Activated CD4-positive, alpha-beta memory T cell treated with anti-CD3 and anti-CD28 coated beads, Interleukin-2, amount 10 ng/mL, durations not matched to agents 7 days and 5 days (primary cell): ENCODE measurements around the gene FOXN1. TPM values are rescaled to one million over a fixed set of nuclear protein-coding genes. Genes with fewer than 3 reads are reported as not detected.
A peak's percentile ranks its signal among the peaks of the same experiment; 100 is the strongest.
"Not testable (repeated sequence)": the region's sequence is repeated elsewhere in the genome, so short reads cannot be mapped to it uniquely, and the experiment has no call there.

ENCODE experiments used
- CTCF ChIA-PET: fragments of 350-600 bp; sonication (Branson Sonifier 250); formaldehyde crosslinking; loops from one replicate; lab custom pipeline; 2021; ENCODE audit warnings: antibody characterized with exemption, inconsistent platforms; lab: Charles Lee
- POLR2A ChIA-PET: fragments of 350-600 bp; sonication (Branson Sonifier 250); formaldehyde crosslinking; loops from one replicate; lab custom pipeline; 2021; ENCODE audit warnings: antibody characterized with exemption; lab: Charles Lee
- DNase-seq: peaks from one replicate; pipeline ENCODE4 v3.0.0-alpha.2; 2020
- H3K27ac Mint-ChIP-seq: one replicate; pipeline ENCODE4 v1.8.0; 2021; ENCODE audit warnings: mild to moderate bottlenecking, mixed read lengths
- H3K27me3 Mint-ChIP-seq: one replicate; pipeline ENCODE4 v1.8.0; 2021; ENCODE audit warnings: mixed read lengths
- H3K36me3 Mint-ChIP-seq: one replicate; pipeline ENCODE4 v1.8.0; 2021; ENCODE audit warnings: low read depth, mixed read lengths
- H3K4me1 Mint-ChIP-seq: one replicate; pipeline ENCODE4 v1.8.0; 2021; ENCODE audit warnings: mixed read lengths
- H3K4me3 Mint-ChIP-seq: one replicate; pipeline ENCODE4 v1.8.0; 2021; ENCODE audit warnings: mild to moderate bottlenecking, mixed read lengths
- H3K9me3 Mint-ChIP-seq: one replicate; pipeline ENCODE4 v1.8.0; 2021; ENCODE audit warnings: mixed read lengths
- total RNA-seq, 2 experiments: library from RNA; stranded (reverse); gene quantifications; one replicate each; pipeline ENCODE4 v1.2.3, GENCODE V29; 2021

The FOXN1 gene
- total RNA-seq, 2 experiments from 2014 or later: not detected

DNA sequence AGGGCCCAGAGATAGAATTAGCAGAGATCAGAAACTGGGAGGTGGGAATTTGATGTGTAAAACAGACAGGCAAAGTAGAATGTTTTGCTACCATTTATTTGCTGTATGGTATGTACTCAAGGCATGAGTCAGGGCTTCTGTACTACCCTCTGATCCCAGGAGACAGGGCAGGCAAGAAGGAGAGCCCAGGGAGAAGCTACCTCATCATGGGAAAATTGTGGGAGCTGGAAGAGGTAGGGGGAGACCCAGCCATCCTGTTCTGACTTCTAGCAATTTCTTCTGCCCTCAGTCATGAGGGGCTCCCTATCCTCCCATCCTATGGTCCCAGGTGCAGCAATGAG, 66.9 kb downstream of the FOXN1 start:
- H3K4me1 Mint-ChIP-seq: peaks cover 63% of the 10 kb centered on the region
- no peaks in the 10 kb centered on the region for H3K27me3 Mint-ChIP-seq
- H3K9me3 Mint-ChIP-seq: no peaks in the 10 kb centered on the region
- DNase-seq: no peak
- H3K27ac Mint-ChIP-seq: no peak overlapping the region
- ChIA-PET CTCF (interaction anchor here (3.4 kb wide), 1 partner anchor 23 kb away, joined by 23 read pairs; no protein-coding TSS in a partner anchor), POLR2A (interaction anchor here (1.4 to 5.2 kb wide), 6 partner anchors 8 to 216 kb away, joined by 3 to 64 read pairs (median 12); partner anchors contain the start of genes BLTP2, POLDIP2, PROCA1 and RPL23A)
- H3K36me3 Mint-ChIP-seq: peaks cover 65% of the 10 kb centered on the region
- no peak overlapping the region for H3K4me3 Mint-ChIP-seq

GRCh38 chr17:28573521-28573920, 67.4 kb downstream of the FOXN1 start:
- peaks cover 66% of the 10 kb centered on the region for H3K36me3 Mint-ChIP-seq
- CTCF ChIA-PET: no interaction called here

GRCh38 chr17:28573966-28574480, 67.9 kb downstream of the FOXN1 start:
- no peak for DNase-seq
- no peaks in the 10 kb centered on the region for H3K9me3 Mint-ChIP-seq
- no peak overlapping the region for H3K4me3 Mint-ChIP-seq
- H3K27me3 Mint-ChIP-seq: no peaks in the 10 kb centered on the region
- H3K4me1 Mint-ChIP-seq: peaks cover 68% of the 10 kb centered on the region
- peaks cover 68% of the 10 kb centered on the region for H3K36me3 Mint-ChIP-seq
- ChIA-PET POLR2A (interaction anchor here (1.1 kb wide), 1 partner anchor 23 kb away, joined by 3 read pairs; no protein-coding TSS in a partner anchor), CTCF (interaction anchor here (0.6 to 2.0 kb wide), 3 partner anchors 15 to 26 kb away, joined by 3 to 6 read pairs (median 3); partner anchors contain the start of gene SPAG5)
- H3K27ac Mint-ChIP-seq: no peak overlapping the region

More at GRCh38 chr17:28573521-28573920, 67.4 kb downstream of the FOXN1 start:
- Mint-ChIP-seq H3K27ac (no peak overlapping the region), H3K4me1 (peaks cover 65% of the 10 kb centered on the region), H3K4me3 (no peak overlapping the region), H3K27me3 (no peaks in the 10 kb centered on the region), H3K9me3 (no peaks in the 10 kb centered on the region)
- POLR2A ChIA-PET: interaction anchor here (2.6 to 5.2 kb wide), 2 partner anchors 24 to 72 kb away, joined by 9 to 64 read pairs; partner anchors contain the start of gene BLTP2
- DNase-seq: no peak

GRCh38 chr17:28574526-28574925, 68.4 kb downstream of the FOXN1 start:
- DNase-seq: no peak
- H3K9me3 Mint-ChIP-seq: no peaks in the 10 kb centered on the region
- ChIA-PET CTCF (interaction anchor here (0.6 to 2.0 kb wide), 3 partner anchors 14 to 26 kb away, joined by 3 to 6 read pairs (median 3); partner anchors contain the start of gene SPAG5), POLR2A (interaction anchor here (1.1 kb wide), 1 partner anchor 24 kb away, joined by 3 read pairs; no protein-coding TSS in a partner anchor)
- no peak overlapping the region for H3K4me3 Mint-ChIP-seq
- no peak overlapping the region for H3K27ac Mint-ChIP-seq
- peaks cover 71% of the 10 kb centered on the region for H3K4me1 Mint-ChIP-seq
- H3K27me3 Mint-ChIP-seq: no peaks in the 10 kb centered on the region
- H3K36me3 Mint-ChIP-seq: peaks cover 71% of the 10 kb centered on the region

GRCh38 chr17:28575126-28575795, 69.1 kb downstream of the FOXN1 start:
- H3K27me3 Mint-ChIP-seq: no peaks in the 10 kb centered on the region
- H3K4me3 Mint-ChIP-seq: no peak overlapping the region
- H3K36me3 Mint-ChIP-seq: peaks cover 73% of the 10 kb centered on the region
- DNase-seq: no peak
- H3K27ac Mint-ChIP-seq: no peak overlapping the region
- ChIA-PET CTCF (interaction anchor here (0.7 to 3.7 kb wide), 4 partner anchors 13 to 27 kb away, joined by 3 to 8 read pairs (median 4); partner anchors contain the start of gene SPAG5), POLR2A (interaction anchor here (1.1 to 4.4 kb wide), 6 partner anchors 17 to 144 kb away, joined by 3 to 34 read pairs (median 6); partner anchors contain the start of genes RPL23A, SDF2, SPAG5 and SUPT6H)
- H3K4me1 Mint-ChIP-seq: peaks cover 71% of the 10 kb centered on the region
- no peaks in the 10 kb centered on the region for H3K9me3 Mint-ChIP-seq

- ChIA-PET CTCF (interaction anchor here (0.7 to 3.7 kb wide), 3 partner anchors 23 to 27 kb away, joined by 3 to 8 read pairs (median 6); partner anchors contain the start of gene SPAG5), POLR2A (interaction anchor here (1.1 to 4.4 kb wide), 10 partner anchors 16 to 144 kb away, joined by 3 to 34 read pairs (median 6); partner anchors contain the start of genes BLTP2, PROCA1, RPL23A and SDF2)
- Mint-ChIP-seq H3K4me3 (peak overlapping the region; percentile 84), H3K4me1 (peaks cover 76% of the 10 kb centered on the region), H3K36me3 (peaks cover 75% of the 10 kb centered on the region), H3K27ac (peak overlapping the region; percentile 72)
- not testable (repeated sequence) for H3K27me3 Mint-ChIP-seq, H3K9me3 Mint-ChIP-seq, DNase-seq
These were observed 69.9 kb downstream of the FOXN1 start for GRCh38 chr17:28576016-28576415.

- Mint-ChIP-seq H3K27ac (peak within 1 kb of the TSS; percentile 72), H3K4me1 (peaks cover 73% of the 10 kb centered on the region), H3K27me3 (no peaks in the 10 kb centered on the region), H3K4me3 (peak within 1 kb of the TSS; percentile 84), H3K9me3 (no peaks in the 10 kb centered on the region), H3K36me3 (peaks cover 75% of the 10 kb centered on the region)
- peak; percentile 98 for DNase-seq
- ChIA-PET POLR2A (interaction anchor here (0.8 to 4.4 kb wide), 17 partner anchors 9 to 151 kb away, joined by 3 to 34 read pairs (median 5); partner anchors contain the start of genes BLTP2, PROCA1, SDF2 and SPAG5), CTCF (interaction anchor here (0.9 to 3.7 kb wide), 6 partner anchors 17 to 241 kb away, joined by 3 to 8 read pairs (median 4); partner anchors contain the start of genes IFT20, RPL23A and TNFAIP1)
These were observed 70.8 kb downstream of the FOXN1 start, which contains the start of gene ALDOC for GRCh38 chr17:28576758-28577465. Gene ALDOC, minus strand, starts transcription at chr17:28576895. Its CDS starts 1,363 bp downstream, at chr17:28575532.

DNA sequence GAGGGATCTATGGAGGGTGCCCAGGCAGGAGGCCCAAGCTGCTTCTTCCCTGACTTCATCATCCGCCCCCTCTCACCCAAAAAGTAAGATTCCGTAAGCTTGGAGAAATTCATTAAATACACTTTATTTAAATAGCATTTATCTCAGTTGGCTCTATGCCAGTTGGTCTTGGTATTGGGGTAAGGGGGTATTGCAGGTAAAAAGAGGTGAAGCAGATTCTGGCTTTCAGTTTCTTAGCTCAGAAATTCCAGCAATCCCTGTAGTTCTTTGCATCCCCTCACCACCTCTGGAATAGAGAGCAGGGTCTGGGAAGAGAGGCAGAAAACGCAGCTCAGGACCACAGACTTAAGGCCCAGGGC, 71.3 kb downstream of the FOXN1 start:
- H3K36me3 Mint-ChIP-seq: peaks cover 75% of the 10 kb centered on the region
- H3K27ac Mint-ChIP-seq: peak overlapping the region; percentile 72
- ChIA-PET POLR2A (interaction anchor here (0.8 to 4.4 kb wide), 14 partner anchors 9 to 150 kb away, joined by 3 to 34 read pairs (median 4); partner anchors contain the start of genes BLTP2, PROCA1, SDF2 and SPAG5), CTCF (interaction anchor here (0.9 to 3.7 kb wide), 4 partner anchors 16 to 242 kb away, joined by 3 to 8 read pairs (median 4); partner anchors contain the start of genes IFT20 and TNFAIP1)
- no peaks in the 10 kb centered on the region for H3K9me3 Mint-ChIP-seq
- no peak overlapping the region for H3K4me3 Mint-ChIP-seq
- DNase-seq: no peak
- H3K27me3 Mint-ChIP-seq: no peaks in the 10 kb centered on the region
- peaks cover 68% of the 10 kb centered on the region for H3K4me1 Mint-ChIP-seq

GRCh38 chr17:28578246-28579195, 72.4 kb downstream of the FOXN1 start:
- CTCF ChIA-PET: interaction anchor here (1.4 to 3.7 kb wide), 2 partner anchors 28 to 35 kb away, joined by 4 to 8 read pairs; no protein-coding TSS in a partner anchor
- H3K4me1 Mint-ChIP-seq: peaks cover 59% of the 10 kb centered on the region
- H3K36me3 Mint-ChIP-seq: peaks cover 67% of the 10 kb centered on the region
- no peaks in the 10 kb centered on the region for H3K9me3 Mint-ChIP-seq
- POLR2A ChIA-PET: interaction anchor here (0.7 to 4.4 kb wide), 11 partner anchors 11 to 84 kb away, joined by 3 to 37 read pairs (median 4); partner anchors contain the start of genes BLTP2, SDF2, SPAG5 and UNC119
- no peak for DNase-seq
- peak overlapping the region; percentile 74 for H3K27ac Mint-ChIP-seq
- no peak overlapping the region for H3K4me3 Mint-ChIP-seq
- H3K27me3 Mint-ChIP-seq: no peaks in the 10 kb centered on the region

- Mint-ChIP-seq H3K27ac (peak overlapping the region; percentile 74), H3K4me3 (no peak overlapping the region), H3K9me3 (no peaks in the 10 kb centered on the region), H3K27me3 (no peaks in the 10 kb centered on the region), H3K4me1 (peaks cover 56% of the 10 kb centered on the region), H3K36me3 (peaks cover 57% of the 10 kb centered on the region)
- ChIA-PET POLR2A (interaction anchor here (1.1 to 4.4 kb wide), 5 partner anchors 8 to 66 kb away, joined by 4 to 37 read pairs (median 17); partner anchors contain the start of genes BLTP2, PIGS and SPAG5), CTCF (interaction anchor here (0.6 to 1.4 kb wide), 2 partner anchors 34 to 183 kb away, joined by 4 read pairs; no protein-coding TSS in a partner anchor)
- peak; percentile 61 for DNase-seq
These were observed 73.4 kb downstream of the FOXN1 start for GRCh38 chr17:28579526-28579925.

- Mint-ChIP-seq H3K4me1 (peaks cover 50% of the 10 kb centered on the region), H3K36me3 (peaks cover 46% of the 10 kb centered on the region), H3K27ac (peak overlapping the region; percentile 69), H3K9me3 (no peaks in the 10 kb centered on the region), H3K27me3 (no peaks in the 10 kb centered on the region), H3K4me3 (no peak overlapping the region)
- POLR2A ChIA-PET: interaction anchor here (1.0 to 4.4 kb wide), 3 partner anchors 10 to 18 kb away, joined by 5 to 37 read pairs (median 17); partner anchors contain the start of genes PIGS and SPAG5
- CTCF ChIA-PET: no interaction called here
- no peak for DNase-seq
These were observed 74.8 kb downstream of the FOXN1 start for GRCh38 chr17:28580959-28581358.
